ENCODE measurements around the gene ELOF1.

Gene ELOF1

GRCh38 chr19:11540645-11541044 lies 18.4 kb downstream of the ELOF1 start:
- TF ChIP-seq FOXP2 (optimal IDR thresholded peaks at IDR 0.05; ENCODE audit: borderline replicate concordance, extremely low read depth, extremely low read length, insufficient read depth) (no peak), REST (IDR thresholded peaks at IDR 0.05; ENCODE audit: insufficient read depth in 1 of 2, low read depth in 2 of 2, low read length in 2 of 2) (no peak), POLR2AphosphoS5 (IDR thresholded peaks at IDR 0.05; ENCODE audit: low read depth, low read length) (no peak), SIN3A (IDR thresholded peaks at IDR 0.05; ENCODE audit: borderline replicate concordance, insufficient read depth, low read length) (no peak), TAF1 (IDR thresholded peaks at IDR 0.05; ENCODE audit: borderline replicate concordance, insufficient read depth, low read length) (no peak)

GRCh38 chr19:11539495-11540365 lies 19.3 kb downstream of the ELOF1 start:
- TF ChIP-seq FOXP2 (optimal IDR thresholded peaks at IDR 0.05; ENCODE audit: borderline replicate concordance, extremely low read depth, extremely low read length, insufficient read depth) (no peak), SIN3A (IDR thresholded peaks at IDR 0.05; ENCODE audit: borderline replicate concordance, insufficient read depth, low read length) (no peak), REST (IDR thresholded peaks at IDR 0.05; ENCODE audit: insufficient read depth in 1 of 2, low read depth in 2 of 2, low read length in 2 of 2) (no peak), TAF1 (IDR thresholded peaks at IDR 0.05; ENCODE audit: borderline replicate concordance, insufficient read depth, low read length) (no peak), POLR2AphosphoS5 (IDR thresholded peaks at IDR 0.05; ENCODE audit: low read depth, low read length) (no peak)

GRCh38 chr19:11538232-11539036 lies 20.6 kb downstream of the ELOF1 start, which contains the start of gene CNN1:
CNN1 (plus strand) TSS chr19:11538851; CDS start chr19:11538928, 77 bp downstream.
- no peak for TF ChIP-seq REST (IDR thresholded peaks at IDR 0.05; ENCODE audit: insufficient read depth in 1 of 2, low read depth in 2 of 2, low read length in 2 of 2)
- no peak for TF ChIP-seq TAF1 (IDR thresholded peaks at IDR 0.05; ENCODE audit: borderline replicate concordance, insufficient read depth, low read length)
- no peak for TF ChIP-seq POLR2AphosphoS5 (IDR thresholded peaks at IDR 0.05; ENCODE audit: low read depth, low read length)
- TF ChIP-seq SIN3A (IDR thresholded peaks at IDR 0.05; ENCODE audit: borderline replicate concordance, insufficient read depth, low read length) = no peak
- no peak for TF ChIP-seq FOXP2 (optimal IDR thresholded peaks at IDR 0.05; ENCODE audit: borderline replicate concordance, extremely low read depth, extremely low read length, insufficient read depth)

- TF ChIP-seq REST (IDR thresholded peaks at IDR 0.05; ENCODE audit: insufficient read depth in 1 of 2, low read depth in 2 of 2, low read length in 2 of 2) (no peak), SIN3A (IDR thresholded peaks at IDR 0.05; ENCODE audit: borderline replicate concordance, insufficient read depth, low read length) (no peak), TAF1 (IDR thresholded peaks at IDR 0.05; ENCODE audit: borderline replicate concordance, insufficient read depth, low read length) (peak; percentile 47; the same call in 1 of the 2 replicates), FOXP2 (optimal IDR thresholded peaks at IDR 0.05; ENCODE audit: borderline replicate concordance, extremely low read depth, extremely low read length, insufficient read depth) (peak; percentile 71), POLR2AphosphoS5 (IDR thresholded peaks at IDR 0.05; ENCODE audit: low read depth, low read length) (peak; percentile 73; the same call in 1 of the 2 replicates)
Observed at GRCh38 chr19:11535792-11536595, 23.0 kb downstream of the ELOF1 start.
